Measurements from ENCODE around the gene PAGE1.

PAGE1 gene

DNA sequence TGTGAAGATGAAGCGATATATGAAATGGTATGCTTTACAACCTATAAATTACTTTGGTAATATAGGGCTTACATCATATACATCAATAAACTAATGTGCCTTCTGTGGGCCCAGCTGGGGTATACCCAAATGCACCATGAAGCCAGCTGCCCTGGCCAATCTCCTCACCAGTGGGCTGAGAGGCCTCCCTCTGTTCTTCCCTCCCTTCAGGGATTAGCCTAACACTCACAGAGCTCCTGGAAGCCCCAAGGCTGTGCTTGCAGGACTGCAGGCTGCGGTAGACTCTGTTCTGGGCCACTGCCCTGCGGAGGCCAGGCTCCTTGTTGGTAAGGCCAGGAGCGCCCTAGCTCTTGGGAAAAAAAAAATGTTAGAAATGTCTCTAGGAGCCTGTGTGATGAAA, 33.9 kb downstream of the PAGE1 start:
- H3K27ac ChIP-seq = no peak overlapping the region
- TF ChIP-seq, protein P1, sequence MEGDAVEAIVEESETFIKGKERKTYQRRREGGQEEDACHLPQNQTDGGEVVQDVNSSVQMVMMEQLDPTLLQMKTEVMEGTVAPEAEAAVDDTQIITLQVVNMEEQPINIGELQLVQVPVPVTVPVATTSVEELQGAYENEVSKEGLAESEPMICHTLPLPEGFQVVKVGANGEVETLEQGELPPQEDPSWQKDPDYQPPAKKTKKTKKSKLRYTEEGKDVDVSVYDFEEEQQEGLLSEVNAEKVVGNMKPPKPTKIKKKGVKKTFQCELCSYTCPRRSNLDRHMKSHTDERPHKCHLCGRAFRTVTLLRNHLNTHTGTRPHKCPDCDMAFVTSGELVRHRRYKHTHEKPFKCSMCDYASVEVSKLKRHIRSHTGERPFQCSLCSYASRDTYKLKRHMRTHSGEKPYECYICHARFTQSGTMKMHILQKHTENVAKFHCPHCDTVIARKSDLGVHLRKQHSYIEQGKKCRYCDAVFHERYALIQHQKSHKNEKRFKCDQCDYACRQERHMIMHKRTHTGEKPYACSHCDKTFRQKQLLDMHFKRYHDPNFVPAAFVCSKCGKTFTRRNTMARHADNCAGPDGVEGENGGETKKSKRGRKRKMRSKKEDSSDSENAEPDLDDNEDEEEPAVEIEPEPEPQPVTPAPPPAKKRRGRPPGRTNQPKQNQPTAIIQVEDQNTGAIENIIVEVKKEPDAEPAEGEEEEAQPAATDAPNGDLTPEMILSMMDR (conservative IDR thresholded peaks at IDR 0.05) = no peak

DNA sequence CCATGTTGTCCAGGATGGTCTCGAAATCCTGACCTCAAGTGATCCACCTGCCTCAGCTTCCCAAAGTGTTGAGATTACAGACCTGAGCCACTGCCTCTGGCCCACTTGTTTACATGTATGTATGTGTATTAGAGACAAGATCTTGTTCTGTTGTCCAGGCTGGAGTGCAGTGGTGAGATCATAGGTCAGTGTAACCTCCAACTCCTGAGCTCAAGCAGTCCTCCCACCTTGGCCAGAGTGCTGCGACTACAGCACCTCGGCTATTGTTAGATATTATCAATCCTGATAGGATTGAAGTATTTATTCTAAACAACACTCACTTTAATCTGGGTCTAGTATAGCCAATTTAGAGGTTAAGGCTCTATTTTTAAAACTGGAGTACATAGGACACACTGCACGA, 36.0 kb downstream of the PAGE1 start:
- no peak overlapping the region for H3K27ac ChIP-seq
- TF ChIP-seq, protein P1 (conservative IDR thresholded peaks at IDR 0.05) = no peak

DNA sequence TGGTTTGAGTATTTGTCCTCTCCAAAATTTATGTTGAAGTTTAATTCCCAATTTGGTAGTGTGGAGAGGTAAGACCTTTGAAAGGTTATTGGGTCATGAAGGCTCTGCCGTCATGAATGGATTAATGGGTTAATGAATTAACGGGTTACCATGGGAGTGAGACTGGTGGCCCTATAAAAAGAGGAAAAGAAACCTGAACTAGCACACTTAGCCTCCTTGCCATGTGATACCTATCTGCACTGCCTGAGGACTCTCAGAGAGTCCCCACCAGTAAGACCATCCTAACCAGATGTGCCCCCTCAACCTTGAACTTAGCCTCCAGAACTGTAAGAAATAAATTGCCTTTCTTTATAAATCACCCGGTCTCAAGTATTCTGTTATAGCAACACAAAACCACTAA, 39.3 kb downstream of the PAGE1 start:
- H3K27ac ChIP-seq = no peak overlapping the region
- TF ChIP-seq, protein P1 (conservative IDR thresholded peaks at IDR 0.05) = no peak

DNA sequence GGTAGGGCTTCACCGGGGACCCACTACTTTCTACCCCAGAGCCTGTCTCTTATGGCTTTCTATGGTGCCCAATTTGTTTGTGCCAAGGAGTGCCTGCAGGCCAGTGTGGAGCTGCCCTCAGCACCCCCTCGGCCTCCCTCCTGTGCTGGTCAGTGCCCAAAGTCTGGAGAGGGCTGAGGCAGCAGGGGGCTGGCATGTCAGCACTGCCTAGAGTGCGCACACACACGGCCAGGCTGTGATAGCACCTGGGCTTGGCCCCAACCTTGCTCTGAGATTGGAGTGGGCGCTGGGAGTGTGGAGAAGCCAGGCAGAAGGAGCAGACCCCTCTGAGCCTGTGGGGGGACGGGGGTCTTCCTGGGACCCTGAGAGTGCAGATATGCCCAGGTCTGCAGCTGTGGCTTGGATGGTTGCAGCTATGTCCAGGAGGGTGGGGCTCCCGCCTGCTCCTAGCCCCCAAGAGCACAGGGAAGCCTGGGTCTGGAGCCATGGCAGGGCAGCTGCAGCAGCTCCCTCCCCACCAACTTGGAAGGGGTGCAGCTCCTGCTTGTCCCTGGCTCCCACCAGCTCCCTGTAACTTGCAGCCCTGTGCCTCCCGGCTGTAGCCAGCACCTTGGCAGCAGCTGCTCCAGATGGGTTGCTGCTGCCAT, 50.7 kb downstream of the PAGE1 start:
- TF ChIP-seq, protein P1 (conservative IDR thresholded peaks at IDR 0.05) = no peak

More for the DNA sequence above, 50.7 kb downstream of the PAGE1 start:
- H3K27ac ChIP-seq = no peak overlapping the region
